Spinal cord (tissue), 10 donors: Measurements from ENCODE around the gene FTO. TPM values are rescaled to one million over a fixed set of nuclear protein-coding genes. Genes with fewer than 3 reads are reported as not detected.

Experiments used
- DNase-seq, 6 donors: peaks; one replicate each; pipeline versions ENCODE4 v3.0.0 to v3.0.0-alpha.2; 2013 to 2015; ENCODE audit warnings: low spot score in 6 of 6, low read depth in 4 of 6
- H3K27ac ChIP-seq: one replicate; pipeline ENCODE4 v1.5.1; 2013; ENCODE audit warnings: low read depth, low read length, control low read depth
- H3K27me3 ChIP-seq: one replicate; pipeline ENCODE4 v1.6.1; 2013; ENCODE audit warnings: low read length; ENCODE audit not compliant: control insufficient read depth, insufficient read depth
- H3K36me3 ChIP-seq: one replicate; pipeline ENCODE4 v1.6.1; 2013; ENCODE audit warnings: low read length; ENCODE audit not compliant: control insufficient read depth, insufficient read depth
- H3K4me1 ChIP-seq: one replicate; pipeline ENCODE4 v1.6.1; 2013; ENCODE audit warnings: low read length; ENCODE audit not compliant: control insufficient read depth, insufficient read depth
- H3K4me3 ChIP-seq: one replicate; pipeline ENCODE4 v1.5.1; 2013; ENCODE audit warnings: low read depth, low read length, control low read depth
- H3K9me3 ChIP-seq: one replicate; pipeline ENCODE4 v1.6.1; 2013; ENCODE audit warnings: low read length; ENCODE audit not compliant: control insufficient read depth, insufficient read depth
- WGBS: methylation state at CpG from one replicate; pipeline ENCODE4 v1.1.5; 2013; ENCODE audit warnings: missing lambda C conversion rate; ENCODE audit not compliant: insufficient coverage; 5-methylcytosine and 5-hydroxymethylcytosine counted together
- polyA plus RNA-seq, 2 donors: library from polyadenylated mRNA; unstranded; fragments of 120-200 nt; gene quantifications; one replicate each; pipeline ENCODE4 v1.2.1, GENCODE V29; 2013; ENCODE audit not compliant: insufficient read length in 2 of 2
- total RNA-seq, 2 donors: library from RNA; depleted of rRNA in 1 of 2; stranded (reverse); fragments of 120-200 nt in 1 of 2; fragments of >200 nt in 1 of 2; gene quantifications; one replicate each; pipeline versions ENCODE4 v1.2.3 to v1.2.4, GENCODE V29; 2013 to 2014
- donor health status: healthy.

FTO gene
- total and polyA plus RNA-seq, 4 donors = 129 to 183 (median 140) TPM

GRCh38 chr16:53773881-53774280, 69.9 kb downstream of the FTO start:
- Histone ChIP-seq H3K36me3 (no peaks in the 10 kb centered on the region), H3K4me1 (no peaks in the 10 kb centered on the region), H3K27me3 (no peaks in the 10 kb centered on the region), H3K9me3 (no peaks in the 10 kb centered on the region), H3K4me3 (no peak overlapping the region), H3K27ac (no peak overlapping the region)
- WGBS = 100% methylated on average over 1 of the region's 8 CpGs
- DNase-seq = no peak

- WGBS = no CpG with 5 or more reads among the region's 2 CpGs
- H3K4me1 ChIP-seq = no peaks in the 10 kb centered on the region
These were observed 71.3 kb downstream of the FTO start for GRCh38 chr16:53775106-53775820.

GRCh38 chr16:53775821-53776431, 72.0 kb downstream of the FTO start:
- H3K27ac ChIP-seq = no peak overlapping the region
- 25% methylated on average over 1 of the region's 7 CpGs for WGBS
- no peaks in the 10 kb centered on the region for H3K4me1 ChIP-seq
- H3K9me3 ChIP-seq = no peaks in the 10 kb centered on the region
- H3K36me3 ChIP-seq = no peaks in the 10 kb centered on the region
- no peak for DNase-seq
- no peaks in the 10 kb centered on the region for H3K27me3 ChIP-seq
- H3K4me3 ChIP-seq = no peak overlapping the region

More at GRCh38 chr16:53775106-53775820, 71.3 kb downstream of the FTO start:
- no peak overlapping the region for H3K27ac ChIP-seq
- no peak for DNase-seq
- no peaks in the 10 kb centered on the region for H3K9me3 ChIP-seq
- H3K36me3 ChIP-seq = no peaks in the 10 kb centered on the region
- no peaks in the 10 kb centered on the region for H3K27me3 ChIP-seq
- no peak overlapping the region for H3K4me3 ChIP-seq

DNA sequence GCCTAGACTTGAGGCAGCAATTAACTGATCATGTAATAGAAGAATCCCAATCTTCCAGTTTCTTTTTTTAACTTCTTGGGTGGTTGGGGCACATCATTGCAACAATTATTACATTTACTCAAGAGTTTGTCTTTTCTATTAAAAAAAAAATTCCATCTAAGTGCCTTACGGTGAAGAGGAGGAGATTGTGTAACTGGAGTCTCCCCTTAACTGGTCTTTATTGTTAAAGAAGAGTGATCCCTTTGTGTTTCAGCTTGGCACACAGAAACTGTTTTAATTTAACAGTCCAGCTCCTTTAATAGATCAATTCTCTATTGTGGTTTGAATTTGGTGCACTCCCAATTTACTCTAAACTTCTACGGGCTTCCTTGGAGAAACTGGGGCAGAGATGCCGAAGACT, 75.2 kb downstream of the FTO start:
- peak in 2 of 6 donors; percentile 43 to 44 for DNase-seq

DNA sequence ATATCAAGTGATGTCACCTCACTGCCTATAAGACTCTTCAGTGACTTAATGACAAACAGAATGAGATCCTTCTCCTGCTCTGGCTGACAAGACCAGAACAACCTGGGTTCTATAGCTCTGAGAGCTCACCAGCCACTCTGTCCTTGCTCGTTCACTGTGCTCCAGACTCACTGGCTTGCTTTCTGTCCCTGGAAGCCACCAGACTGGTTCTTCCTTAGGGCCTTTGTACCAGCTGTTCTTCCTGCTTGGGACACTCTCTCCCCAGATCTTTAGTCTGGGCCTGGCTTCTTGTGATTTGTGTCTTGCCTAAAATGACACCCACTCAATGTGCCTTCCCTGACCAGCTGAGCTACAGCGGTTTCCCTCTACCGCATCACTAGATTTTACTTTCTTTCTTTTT, 76.1 kb downstream of the FTO start:
- 71% methylated on average over 1 of the region's 3 CpGs for WGBS
- H3K4me1 ChIP-seq = no peaks in the 10 kb centered on the region
- H3K27ac ChIP-seq = peak overlapping the region; percentile 57

More for the DNA sequence above, 75.2 kb downstream of the FTO start:
- H3K27ac ChIP-seq = peak overlapping the region; percentile 57
- H3K9me3 ChIP-seq = no peaks in the 10 kb centered on the region
- no peaks in the 10 kb centered on the region for H3K4me1 ChIP-seq
- WGBS = no CpG with 5 or more reads among the region's 3 CpGs
- no peaks in the 10 kb centered on the region for H3K36me3 ChIP-seq
- H3K4me3 ChIP-seq = no peak overlapping the region
- H3K27me3 ChIP-seq = no peaks in the 10 kb centered on the region

DNA sequence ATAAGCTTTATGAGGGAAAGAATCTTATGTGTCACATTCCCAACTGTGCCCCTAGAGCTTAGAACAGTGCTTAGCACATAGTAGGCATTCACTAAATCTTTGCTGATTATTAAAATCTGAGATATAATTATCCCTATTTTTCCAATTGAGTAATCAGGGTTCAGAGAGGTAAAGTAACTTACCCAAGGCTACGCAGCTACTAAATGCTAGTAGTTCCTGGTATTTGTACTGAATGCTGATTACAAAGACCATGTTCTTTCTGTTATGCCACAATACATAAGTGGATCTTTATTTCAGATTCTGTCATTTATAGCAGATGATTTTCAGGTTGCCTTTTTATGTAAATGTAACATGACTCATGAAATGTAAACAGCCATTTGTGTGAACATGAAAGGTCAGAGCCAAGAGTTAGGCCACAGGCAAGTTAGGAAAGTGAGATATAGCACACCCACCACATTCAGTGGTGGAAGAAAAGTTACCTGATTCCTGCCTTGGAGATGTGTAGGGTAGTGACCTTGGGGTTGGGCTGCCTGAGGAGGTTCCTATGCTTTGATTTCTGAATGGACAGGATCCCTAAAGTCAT, 77.2 kb downstream of the FTO start:
- Histone ChIP-seq H3K27ac (no peak overlapping the region), H3K4me3 (no peak overlapping the region), H3K27me3 (no peaks in the 10 kb centered on the region), H3K4me1 (no peaks in the 10 kb centered on the region), H3K36me3 (no peaks in the 10 kb centered on the region), H3K9me3 (no peaks in the 10 kb centered on the region)
- no CpG with 5 or more reads among the region's 1 CpG for WGBS
- DNase-seq = no peak

More for the DNA sequence above, 76.1 kb downstream of the FTO start:
- no peaks in the 10 kb centered on the region for H3K9me3 ChIP-seq
- no peak for DNase-seq
- no peak overlapping the region for H3K4me3 ChIP-seq
- no peaks in the 10 kb centered on the region for H3K27me3 ChIP-seq
- H3K36me3 ChIP-seq = no peaks in the 10 kb centered on the region

GRCh38 chr16:53782148-53782547, 78.2 kb downstream of the FTO start:
- H3K27ac ChIP-seq = no peak overlapping the region
- no peaks in the 10 kb centered on the region for H3K27me3 ChIP-seq
- H3K4me3 ChIP-seq = no peak overlapping the region
- no peak for DNase-seq
- no peaks in the 10 kb centered on the region for H3K9me3 ChIP-seq
- no peaks in the 10 kb centered on the region for H3K36me3 ChIP-seq
- WGBS = no CpG with 5 or more reads among the region's 3 CpGs
- no peaks in the 10 kb centered on the region for H3K4me1 ChIP-seq

DNA sequence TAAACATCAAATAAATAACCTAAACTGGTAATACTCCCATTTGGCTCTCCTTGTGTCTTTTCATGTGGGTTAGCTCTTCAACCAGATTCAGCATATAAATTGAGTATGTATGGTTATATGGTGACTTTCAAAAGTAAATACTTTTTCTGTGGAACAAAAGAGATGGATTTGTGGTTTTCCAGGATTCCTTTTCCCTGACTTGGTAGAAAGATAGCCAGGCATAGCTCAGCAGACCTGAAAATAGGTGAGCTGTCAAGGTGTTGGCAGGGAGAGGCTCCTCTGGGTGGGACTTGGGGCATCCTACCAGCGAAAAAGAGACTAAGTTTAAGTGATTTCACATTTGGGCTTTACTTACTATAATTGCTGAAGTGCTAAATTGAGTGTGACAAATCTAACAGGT, 80.3 kb downstream of the FTO start:
- Histone ChIP-seq H3K27ac (no peak overlapping the region), H3K9me3 (no peaks in the 10 kb centered on the region), H3K27me3 (no peaks in the 10 kb centered on the region), H3K36me3 (no peaks in the 10 kb centered on the region), H3K4me3 (no peak overlapping the region), H3K4me1 (no peaks in the 10 kb centered on the region)
- WGBS = 71% methylated on average over 1 of the region's 1 CpG
- DNase-seq = no peak

- Histone ChIP-seq H3K36me3 (no peaks in the 10 kb centered on the region), H3K27me3 (no peaks in the 10 kb centered on the region), H3K4me1 (no peaks in the 10 kb centered on the region), H3K9me3 (no peaks in the 10 kb centered on the region), H3K27ac (no peak overlapping the region), H3K4me3 (no peak overlapping the region)
- peak in 1 of 6 donors; percentile 74 for DNase-seq
These were observed 81.1 kb downstream of the FTO start for GRCh38 chr16:53785044-53785443.

DNA sequence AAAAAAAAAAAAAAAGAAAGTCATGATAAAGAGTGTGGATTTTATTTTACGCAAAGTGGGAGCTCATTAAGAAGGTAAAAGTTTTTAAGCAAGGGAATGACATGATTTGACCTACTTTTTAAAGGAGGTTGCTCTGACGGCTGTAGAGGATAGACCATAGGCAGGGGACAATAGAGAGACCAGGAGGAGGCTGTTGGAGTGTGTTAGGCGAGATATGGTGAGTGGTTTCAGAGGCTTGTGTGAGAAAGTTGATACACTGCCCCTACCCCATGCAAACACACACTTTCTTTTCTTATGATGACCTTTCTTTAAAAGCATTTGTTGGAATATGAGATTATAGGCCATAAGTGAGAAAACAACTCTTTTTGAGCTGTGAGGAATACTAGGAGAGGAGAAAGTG, 82.0 kb downstream of the FTO start:
- no peak overlapping the region for H3K27ac ChIP-seq
- no peaks in the 10 kb centered on the region for H3K4me1 ChIP-seq
- H3K36me3 ChIP-seq = no peaks in the 10 kb centered on the region
- H3K9me3 ChIP-seq = no peaks in the 10 kb centered on the region
- H3K27me3 ChIP-seq = no peaks in the 10 kb centered on the region
- WGBS = 29% methylated on average over 1 of the region's 3 CpGs
- no peak overlapping the region for H3K4me3 ChIP-seq
- DNase-seq = no peak
